Esophagus muscularis mucosa (tissue), 4 donors: ENCODE measurements around the gene EHD3.

Source experiments
- EP300 ChIP-seq: sonication (generic); formaldehyde crosslinking; IDR thresholded peaks from one replicate; pipeline ENCODE4 v1.6.1; 2017; ENCODE audit warnings: antibody characterized with exemption
- POLR2A ChIP-seq: fragments of 450-650 bp; IDR thresholded peaks from one replicate; pipeline ENCODE4 v1.6.1; 2017; ENCODE audit warnings: antibody characterized with exemption, moderate library complexity, mild to moderate bottlenecking, low read depth
- TF ChIP-seq, protein P1 (sequence below), 3 experiments: fragments of 200-600 bp in 2 of 3; fragments of 450-650 bp in 1 of 3; sonication (generic) in 2 of 3; IDR thresholded peaks; one replicate each; pipeline ENCODE4 v1.5.1; 2017 to 2019; ENCODE audit warnings: antibody characterized with exemption in 3 of 3, mild to moderate bottlenecking in 2 of 3, moderate library complexity in 1 of 3

DNA sequence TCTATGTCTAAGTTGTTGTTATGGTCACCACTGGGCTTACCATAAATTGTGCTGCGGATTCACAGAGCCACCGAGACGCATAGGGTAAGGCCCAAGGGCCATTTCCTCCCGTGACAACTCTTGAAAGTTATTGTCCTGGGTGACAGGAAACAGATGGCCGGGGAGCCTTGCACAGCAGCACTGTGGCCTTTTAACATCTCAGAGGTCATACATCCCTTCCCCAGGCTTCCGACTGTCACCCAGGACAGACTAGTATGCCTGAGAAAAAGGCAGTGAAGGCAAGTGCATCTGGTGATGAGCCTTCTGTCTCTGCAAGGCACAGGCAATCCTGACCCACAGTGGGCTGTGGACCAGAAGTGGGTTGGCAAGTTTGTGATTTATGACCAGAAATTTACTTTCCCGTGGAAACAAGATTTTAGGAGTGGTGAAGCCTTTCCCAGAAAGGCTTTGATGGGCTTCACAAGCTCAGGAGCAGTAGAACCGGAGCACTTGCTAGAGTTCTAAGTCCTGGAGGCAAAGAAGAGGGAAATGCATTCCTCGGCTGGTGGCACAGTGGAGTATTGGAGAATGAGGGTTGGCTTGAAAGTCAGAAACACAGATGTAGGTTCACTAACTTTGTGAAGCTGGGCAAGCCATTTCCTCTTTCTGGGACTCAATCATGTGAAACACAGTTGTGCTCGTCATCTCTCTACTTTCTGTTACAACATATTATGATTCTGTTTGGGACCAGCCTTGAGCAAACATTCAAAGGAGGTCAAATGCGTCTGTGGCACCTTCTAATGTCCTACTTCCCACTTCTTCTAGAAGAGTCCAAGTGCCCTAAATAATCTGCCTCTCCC is 14.6 kb upstream of the EHD3 start:
- no peak for TF ChIP-seq POLR2A
- TF ChIP-seq, protein P1, sequence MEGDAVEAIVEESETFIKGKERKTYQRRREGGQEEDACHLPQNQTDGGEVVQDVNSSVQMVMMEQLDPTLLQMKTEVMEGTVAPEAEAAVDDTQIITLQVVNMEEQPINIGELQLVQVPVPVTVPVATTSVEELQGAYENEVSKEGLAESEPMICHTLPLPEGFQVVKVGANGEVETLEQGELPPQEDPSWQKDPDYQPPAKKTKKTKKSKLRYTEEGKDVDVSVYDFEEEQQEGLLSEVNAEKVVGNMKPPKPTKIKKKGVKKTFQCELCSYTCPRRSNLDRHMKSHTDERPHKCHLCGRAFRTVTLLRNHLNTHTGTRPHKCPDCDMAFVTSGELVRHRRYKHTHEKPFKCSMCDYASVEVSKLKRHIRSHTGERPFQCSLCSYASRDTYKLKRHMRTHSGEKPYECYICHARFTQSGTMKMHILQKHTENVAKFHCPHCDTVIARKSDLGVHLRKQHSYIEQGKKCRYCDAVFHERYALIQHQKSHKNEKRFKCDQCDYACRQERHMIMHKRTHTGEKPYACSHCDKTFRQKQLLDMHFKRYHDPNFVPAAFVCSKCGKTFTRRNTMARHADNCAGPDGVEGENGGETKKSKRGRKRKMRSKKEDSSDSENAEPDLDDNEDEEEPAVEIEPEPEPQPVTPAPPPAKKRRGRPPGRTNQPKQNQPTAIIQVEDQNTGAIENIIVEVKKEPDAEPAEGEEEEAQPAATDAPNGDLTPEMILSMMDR (IDR thresholded peaks at IDR 0.05): no peak
- no peak for TF ChIP-seq EP300
